HCT116 (cell line): Measurements from ENCODE around the gene MMP28. TPM values are rescaled to one million over a fixed set of nuclear protein-coding genes. Genes with fewer than 3 reads are reported as not detected.

ENCODE experiments used
- ATAC-seq: fragments of 200-7000 bp; cut with Tn5 transposase; 2 replicates; pipeline ENCODE4 v1.9.1; 2020; ENCODE audit warnings: mild to moderate bottlenecking, moderate library complexity
- BruUV-seq: library from RNA; stranded (reverse); fragments of 400-500 nt; replicated peaks from 2 replicates; lab custom pipeline; 2021; lab: Mats Ljungman, UMichigan
- CTCF ChIA-PET: fragments of 300-600 bp; sonication (Branson Sonifier 250); formaldehyde crosslinking; loops from one replicate; lab custom pipeline; 2021; ENCODE audit warnings: antibody characterized with exemption; lab: Charles Lee
- POLR2A ChIA-PET: fragments of 300-600, 350-600 bp; sonication (Branson Sonifier 250); formaldehyde crosslinking; loops from one replicate; lab custom pipeline; 2021; ENCODE audit warnings: antibody characterized with exemption; lab: Charles Lee
- RAD21 ChIA-PET, 2 experiments: fragments of 300-600 bp; sonication (Branson Sonifier 250); formaldehyde crosslinking; loops; one replicate each; lab custom pipeline; 2023; ENCODE audit warnings: low total read pairs in 2 of 2; ENCODE audit not compliant: uncharacterized antibody in 2 of 2, unreplicated experiment in 2 of 2, low non-redundant PET in 1 of 2; lab: Charles Lee
- DNase-seq: peaks from one replicate; pipeline ENCODE4 v3.0.0-alpha.2; 2010; ENCODE audit warnings: low read depth, low spot score
- H2AFZ ChIP-seq: fragments of 200-600 bp; shearing (Covaris generic), sonication (generic); 2 replicates; pipeline ENCODE4 v1.6.1; 2017; ENCODE audit warnings: low read depth, mixed run types, mixed read lengths, antibody characterized with exemption, low read length; ENCODE audit not compliant: poor library complexity, severe bottlenecking
- H3K27ac ChIP-seq: 2 replicates; pipeline ENCODE4 v1.5.1; 2012; ENCODE audit warnings: low read depth, low read length
- H3K27me3 ChIP-seq: fragments of 200-600 bp; sonication (generic); 2 replicates; pipeline ENCODE4 v1.6.1; 2016; ENCODE audit warnings: mixed run types, low read length, mixed read lengths; ENCODE audit not compliant: insufficient read depth
- H3K36me3 ChIP-seq, 2 experiments: fragments of 200-500 bp in 1 of 2; fragments of 200-600 bp in 1 of 2; sonication (Bioruptor generic) in 1 of 2; sonication (generic) in 1 of 2; 2 replicates each; pipeline versions ENCODE4 v1.5.1 to v1.6.1; 2014 to 2016; ENCODE audit warnings: low read length in 2 of 2, inconsistent platforms in 1 of 2, mixed read lengths in 1 of 2, mixed run types in 1 of 2; ENCODE audit not compliant: insufficient read depth in 2 of 2, control insufficient read depth in 1 of 2
- H3K4me1 ChIP-seq, 2 experiments: fragments of 200-600 bp in 1 of 2; sonication (generic) in 1 of 2; 2 replicates each; pipeline versions ENCODE4 v1.5.1 to v1.6.1; 2012 to 2017; ENCODE audit warnings: low read length in 2 of 2, inconsistent platforms in 1 of 2, mild to moderate bottlenecking in 1 of 2, mixed read lengths in 1 of 2, mixed run types in 1 of 2, moderate library complexity in 1 of 2; ENCODE audit not compliant: insufficient read depth in 2 of 2, control insufficient read depth in 1 of 2
- H3K4me2 ChIP-seq: fragments of 200-600 bp; sonication (generic); 2 replicates; pipeline ENCODE4 v1.6.1; 2017; ENCODE audit warnings: mixed run types, low read length, mixed read lengths
- H3K4me3 ChIP-seq, 2 experiments: fragments of 200-600 bp in 1 of 2; sonication (generic) in 1 of 2; replicated peaks in 1 of 2; 2 replicates each; pipeline ENCODE4 v1.5.1; 2011 to 2016; ENCODE audit warnings: low read length in 2 of 2, control low read depth in 1 of 2, low read depth in 1 of 2, mild to moderate bottlenecking in 1 of 2, mixed read lengths in 1 of 2, mixed run types in 1 of 2
- H3K79me2 ChIP-seq: fragments of 200-600 bp; sonication (generic); 2 replicates; pipeline ENCODE4 v1.6.1; 2017; ENCODE audit warnings: mild to moderate bottlenecking, mixed run types, low read length, moderate library complexity, mixed read lengths; ENCODE audit not compliant: insufficient read depth
- H3K9ac ChIP-seq: fragments of 200-600 bp; sonication (generic); 2 replicates; pipeline ENCODE4 v1.6.1; 2016; ENCODE audit warnings: low read length, mixed read lengths
- H3K9me2 ChIP-seq: fragments of 200-600 bp; sonication (generic), shearing (Covaris generic); 2 replicates; pipeline ENCODE4 v1.6.1; 2017; ENCODE audit warnings: mixed run types, mild to moderate bottlenecking, moderate library complexity; ENCODE audit not compliant: insufficient read depth
- H3K9me3 ChIP-seq, 2 experiments: fragments of 200-500 bp in 1 of 2; fragments of 200-600 bp in 1 of 2; sonication (Bioruptor generic) in 1 of 2; sonication (generic) in 1 of 2; 2 replicates each; pipeline ENCODE4 v1.6.1; 2014 to 2017; ENCODE audit warnings: low read length in 2 of 2, mixed read lengths in 2 of 2, inconsistent platforms in 1 of 2, low read depth in 1 of 2, mild to moderate bottlenecking in 1 of 2, mixed run types in 1 of 2, moderate library complexity in 1 of 2; ENCODE audit not compliant: control insufficient read depth in 1 of 2, insufficient read depth in 1 of 2
- H4K20me1 ChIP-seq: fragments of 200-600 bp; sonication (generic), shearing (Covaris generic); 2 replicates; pipeline ENCODE4 v1.6.1; 2017; ENCODE audit warnings: mixed run types, mild to moderate bottlenecking, moderate library complexity; ENCODE audit not compliant: insufficient read depth
- CTCF ChIP-seq, 3 experiments: fragments of 200-600 bp in 1 of 3; sonication (generic) in 1 of 3; IDR thresholded peaks in 2 of 3; conservative IDR thresholded peaks in 1 of 3; 2 replicates each; pipeline ENCODE4 v1.5.1; 2012 to 2017; ENCODE audit warnings: low read depth in 2 of 3, low read length in 2 of 3, antibody characterized with exemption in 1 of 3, borderline replicate concordance in 1 of 3, control low read depth in 1 of 3, mild to moderate bottlenecking in 1 of 3, mixed read lengths in 1 of 3, mixed run types in 1 of 3, moderate library complexity in 1 of 3; ENCODE audit not compliant: insufficient read depth in 1 of 3
- ELF1 ChIP-seq: IDR thresholded peaks from 2 replicates; pipeline ENCODE4 v1.6.1; 2012; ENCODE audit warnings: low read depth, borderline replicate concordance
- POLR2AphosphoS5 ChIP-seq: IDR thresholded peaks from 2 replicates; pipeline ENCODE4 v1.6.1; 2011; ENCODE audit warnings: mild to moderate bottlenecking, low read depth, low read length, moderate library complexity
- SRF ChIP-seq: IDR thresholded peaks from 2 replicates; pipeline ENCODE4 v1.6.1; 2012; ENCODE audit warnings: low read depth
- TCF7L2 ChIP-seq: IDR thresholded peaks from 2 replicates; pipeline ENCODE4 v1.7.0; 2011; ENCODE audit warnings: borderline replicate concordance, inconsistent platforms; ENCODE audit not compliant: insufficient read depth, insufficient read length; ENCODE audit errors: extremely low read depth
- intact Hi-C: fragments of 100-400 bp; cut with micrococcal nuclease; formaldehyde crosslinking; loops from 2 replicates; pipeline ENCODE4 v1.10.0; 2022
- total RNA-seq: library from RNA; stranded (reverse); gene quantifications from one replicate; pipeline ENCODE4 v1.2.1, GENCODE V29; 2021; ENCODE audit not compliant: unreplicated experiment
- TF ChIP-seq, protein P1 (sequence below): IDR thresholded peaks from 2 replicates; pipeline ENCODE4 v1.6.1; 2011; ENCODE audit warnings: mild to moderate bottlenecking, low read length, moderate library complexity; ENCODE audit not compliant: insufficient replicate concordance; ENCODE audit errors: extremely low read depth

Gene MMP28
- total RNA-seq, 1 experiment from 2014 or later = 2.6 TPM

DNA sequence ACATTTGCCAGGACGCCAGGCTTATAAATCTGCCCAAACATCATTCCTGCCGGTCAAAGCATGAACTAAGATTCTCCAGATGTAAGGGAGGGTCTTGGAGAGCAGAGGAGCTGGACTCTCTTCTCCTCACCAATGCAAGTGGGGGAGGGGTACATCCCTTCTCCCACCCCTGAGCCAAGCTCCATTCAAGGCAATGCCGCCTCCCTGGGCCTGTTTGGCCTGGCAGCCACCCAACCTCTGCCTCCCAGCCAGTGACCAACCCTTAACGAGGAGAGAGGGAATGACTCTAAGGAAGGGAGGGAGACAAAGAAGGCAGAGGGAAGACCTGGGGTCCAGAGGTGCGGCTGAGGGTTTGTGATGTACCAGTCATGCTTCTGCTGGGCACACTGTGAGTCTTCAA, 20.9 kb downstream of the MMP28 start:
- no TSS peak for BruUV-seq
- Histone ChIP-seq H3K4me2 (no peak overlapping the region), H3K27me3 (no peaks in the 10 kb centered on the region), H3K4me3 (no peak overlapping the region), H2AFZ (no peak overlapping the region), H3K4me1 (no peaks in the 10 kb centered on the region), H3K9me2 (no peaks in the 10 kb centered on the region), H3K79me2 (no peaks in the 10 kb centered on the region), H3K27ac (no peak overlapping the region), H3K9me3 (no peaks in the 10 kb centered on the region), H3K36me3 (no peaks in the 10 kb centered on the region), H3K9ac (no peak overlapping the region), H4K20me1 (no peaks in the 10 kb centered on the region)
- ATAC-seq (no peak), DNase-seq (no peak)
- TF ChIP-seq TCF7L2 (no peak), SRF (no peak), CTCF (IDR thresholded peaks at IDR 0.05 in 2 of 3, conservative IDR thresholded peaks at IDR 0.05 in 1 of 3; ENCODE audit: borderline replicate concordance in 1 of 3, insufficient read depth in 1 of 3, low read depth in 2 of 3, low read length in 2 of 3) (no peak), POLR2AphosphoS5 (no peak), ELF1 (no peak)
- TF ChIP-seq, protein P1, sequence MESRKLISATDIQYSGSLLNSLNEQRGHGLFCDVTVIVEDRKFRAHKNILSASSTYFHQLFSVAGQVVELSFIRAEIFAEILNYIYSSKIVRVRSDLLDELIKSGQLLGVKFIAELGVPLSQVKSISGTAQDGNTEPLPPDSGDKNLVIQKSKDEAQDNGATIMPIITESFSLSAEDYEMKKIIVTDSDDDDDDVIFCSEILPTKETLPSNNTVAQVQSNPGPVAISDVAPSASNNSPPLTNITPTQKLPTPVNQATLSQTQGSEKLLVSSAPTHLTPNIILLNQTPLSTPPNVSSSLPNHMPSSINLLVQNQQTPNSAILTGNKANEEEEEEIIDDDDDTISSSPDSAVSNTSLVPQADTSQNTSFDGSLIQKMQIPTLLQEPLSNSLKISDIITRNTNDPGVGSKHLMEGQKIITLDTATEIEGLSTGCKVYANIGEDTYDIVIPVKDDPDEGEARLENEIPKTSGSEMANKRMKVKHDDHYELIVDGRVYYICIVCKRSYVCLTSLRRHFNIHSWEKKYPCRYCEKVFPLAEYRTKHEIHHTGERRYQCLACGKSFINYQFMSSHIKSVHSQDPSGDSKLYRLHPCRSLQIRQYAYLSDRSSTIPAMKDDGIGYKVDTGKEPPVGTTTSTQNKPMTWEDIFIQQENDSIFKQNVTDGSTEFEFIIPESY = no peak
- ChIA-PET CTCF (interaction anchor here (0.9 kb wide), 1 partner anchor 11 kb away, joined by 3 read pairs; no protein-coding TSS in a partner anchor), POLR2A (no interaction called here), RAD21 (no interaction called here)
- intact Hi-C loops = no loop called here
